K562 (cell line): ENCODE data around the gene FIS1. TPM values are rescaled to one million over a fixed set of nuclear protein-coding genes. Genes with fewer than 3 reads are reported as not detected.

ENCODE experiments used
- DMBX1 ChIP-seq: fragments of 250-450 bp; sonication (Bioruptor Pico); IDR thresholded peaks from 2 replicates; pipeline ENCODE4 v1.8.0; 2022; ENCODE audit warnings: inconsistent platforms, mild to moderate bottlenecking, moderate library complexity, borderline replicate concordance
- FOXK2 ChIP-seq, 2 experiments: fragments of 450-650 bp; IDR thresholded peaks in 1 of 2; conservative IDR thresholded peaks in 1 of 2; 2 replicates each; pipeline ENCODE4 v1.6.1; 2016; ENCODE audit warnings: low read depth in 2 of 2, mild to moderate bottlenecking in 1 of 2
- FOXM1 ChIP-seq, 2 experiments: fragments of 450-650 bp in 1 of 2; sonication (generic) in 1 of 2; formaldehyde crosslinking in 1 of 2; IDR thresholded peaks; 2 replicates each; pipeline versions ENCODE4 v1.6.1 to v1.9.0; 2017 to 2022; ENCODE audit warnings: low read depth in 2 of 2, mild to moderate bottlenecking in 2 of 2, missing genetic modification reagents in 1 of 2, moderate library complexity in 1 of 2
- MGA ChIP-seq: fragments of 450-650 bp; IDR thresholded peaks from 2 replicates; pipeline ENCODE4 v1.6.1; 2016; ENCODE audit warnings: mild to moderate bottlenecking, moderate library complexity
- POLR2AphosphoS5 ChIP-seq: IDR thresholded peaks from 2 replicates; pipeline ENCODE4 v1.6.1; 2011; ENCODE audit warnings: mild to moderate bottlenecking, low read depth, low read length, moderate library complexity; ENCODE audit not compliant: control insufficient read depth, insufficient read depth
- SMARCC2 ChIP-seq: fragments of 450-650 bp; IDR thresholded peaks from 2 replicates; pipeline ENCODE4 v1.6.1; 2017; ENCODE audit warnings: antibody characterized with exemption, moderate library complexity, mild to moderate bottlenecking, low read depth
- TEAD1 ChIP-seq, 2 experiments: fragments of 450-650 bp in 1 of 2; sonication (generic) in 1 of 2; formaldehyde crosslinking; IDR thresholded peaks; 2 replicates each; pipeline versions ENCODE4 v1.4.0 to v1.8.0; 2020 to 2022; ENCODE audit warnings: mild to moderate bottlenecking in 2 of 2, missing genetic modification reagents in 1 of 2
- polyA plus RNA-seq, 8 experiments: library from polyadenylated mRNA; depleted of rRNA in 4 of 8; stranded (reverse) in 5 of 8; unstranded in 3 of 8; fragments of >200 nt; fragmentation: Nextera tagmentation in 2 of 8; fragmentation: Illumina TruSeq in 1 of 8; extraction: Ambion mirVana in 2 of 8; extraction: Trizol in 1 of 8; gene quantifications; 2 replicates each; pipeline versions ENCODE4 v1.2.1 to v1.2.3, GENCODE V29; 2011 to 2014; ENCODE audit warnings: inconsistent platforms in 1 of 8, missing spikeins in 1 of 8
- total RNA-seq, 7 experiments: library from RNA; depleted of rRNA in 6 of 7; stranded (reverse); fragments of >200 nt in 6 of 7; fragmentation: Illumina TruSeq in 2 of 7; extraction: Trizol in 2 of 7; gene quantifications; 2 replicates each; pipeline versions ENCODE4 v1.2.1 to v1.2.3, GENCODE V29; 2011 to 2021; ENCODE audit warnings: low replicate concordance in 1 of 7

Gene FIS1
- total and polyA plus RNA-seq, 9 of the 15 experiments (the other 6 are each of a cell fraction or from before 2014, with no cell fraction given) = 86.0 to 257 (median 144) TPM

GRCh38 chr7:101265622-101266516 is 21.0 kb upstream of the FIS1 start (continued):
- TF ChIP-seq MGA (peak; percentile 67), DMBX1 (peak; percentile 62), TEAD1 (CRISPR knock-in tag; IDR thresholded peaks at IDR 0.05) (0 out of 4 replicates have a peak, but pooled peaks have one; percentile 4 to 48), FOXK2 (conservative IDR thresholded peaks at IDR 0.05 in 1 of 2, IDR thresholded peaks at IDR 0.05 in 1 of 2; ENCODE audit: low read depth in 2 of 2) (0 out of 4 replicates have a peak, but pooled peaks of 1 of the 2 experiments have one; percentile 41), FOXM1 (IDR thresholded peaks at IDR 0.05; ENCODE audit: low read depth) (peak; percentile 80), FOXM1 (CRISPR knock-in tag; IDR thresholded peaks at IDR 0.05; ENCODE audit: low read depth) (no peak), SMARCC2 (peak; percentile 48; the same call in 1 of the 2 replicates), POLR2AphosphoS5 (peak; percentile 60)
